Smooth muscle cell of the brain vasculature (primary cell): ENCODE measurements around the gene CD109.
"Not testable (repeated sequence)": the region's sequence is repeated elsewhere in the genome, so short reads cannot be mapped to it uniquely, and the experiment has no call there.

Experiments used
- DNase-seq: peaks from one replicate; pipeline ENCODE4 v3.0.0-alpha.2; 2012; ENCODE audit warnings: low read depth, low spot score

CD109 gene

GRCh38 chr6:73725192-73725591 lies 29.2 kb downstream of the CD109 start:
- DNase-seq, result not testable (repeated sequence)

GRCh38 chr6:73727114-73727513 lies 31.1 kb downstream of the CD109 start:
- DNase-seq, result no peak

- no peak for DNase-seq
Observed at GRCh38 chr6:73728548-73729205, 32.7 kb downstream of the CD109 start.

GRCh38 chr6:73731285-73731684 lies 35.3 kb downstream of the CD109 start:
- no peak for DNase-seq

- DNase-seq, result peak; percentile 62
Observed at GRCh38 chr6:73732845-73733675, 37.1 kb downstream of the CD109 start.

GRCh38 chr6:73733791-73734190 lies 37.8 kb downstream of the CD109 start:
- DNase-seq, result no peak

GRCh38 chr6:73734832-73735453 lies 38.9 kb downstream of the CD109 start:
- no peak for DNase-seq

GRCh38 chr6:73738367-73739028 lies 42.5 kb downstream of the CD109 start:
- no peak for DNase-seq

GRCh38 chr6:73739096-73739495 lies 43.1 kb downstream of the CD109 start:
- DNase-seq, result peak; percentile 68

GRCh38 chr6:73742433-73742832 lies 46.4 kb downstream of the CD109 start:
- no peak for DNase-seq

- no peak for DNase-seq
Observed at GRCh38 chr6:73743081-73743480, 47.1 kb downstream of the CD109 start.

- DNase-seq, result no peak
Observed at GRCh38 chr6:73743556-73743955, 47.6 kb downstream of the CD109 start.

- no peak for DNase-seq
Observed at GRCh38 chr6:73746787-73747186, 50.8 kb downstream of the CD109 start.

GRCh38 chr6:73747289-73747688 lies 51.3 kb downstream of the CD109 start:
- DNase-seq, result no peak

- no peak for DNase-seq
Observed at GRCh38 chr6:73752943-73753342, 56.9 kb downstream of the CD109 start.

- no peak for DNase-seq
Observed at GRCh38 chr6:73766040-73766439, 70.0 kb downstream of the CD109 start.

GRCh38 chr6:73768558-73768957 lies 72.6 kb downstream of the CD109 start:
- no peak for DNase-seq

- no peak for DNase-seq
Observed at GRCh38 chr6:73769976-73770375, 74.0 kb downstream of the CD109 start.

GRCh38 chr6:73774311-73774774 lies 78.3 kb downstream of the CD109 start:
- DNase-seq, result peak; percentile 97

GRCh38 chr6:73779943-73780342 lies 83.9 kb downstream of the CD109 start:
- no peak for DNase-seq

GRCh38 chr6:73782911-73783310 lies 86.9 kb downstream of the CD109 start:
- DNase-seq, result no peak
